Psoas muscle (tissue), 8 donors: Measurements from ENCODE around the gene UBE2E2. TPM values are rescaled to one million over a fixed set of nuclear protein-coding genes. Genes with fewer than 3 reads are reported as not detected.

Source experiments
- ATAC-seq, 4 donors: fragments of 200-7000 bp; cut with Tn5 transposase; one replicate each; pipeline ENCODE4 v1.9.1; 2020; ENCODE audit warnings: moderate library complexity in 3 of 4, mild to moderate bottlenecking in 2 of 4
- DNase-seq, 2 donors: peaks; one replicate each; pipeline ENCODE4 v3.0.0-alpha.2; 2020
- H3K27ac ChIP-seq: fragments of 200-600 bp; one replicate; pipeline ENCODE4 v1.8.0; 2022
- H3K27me3 ChIP-seq, 3 donors: fragments of 200-600 bp in 1 of 3; one replicate each; pipeline versions ENCODE4 v1.6.1 to v1.8.0; 2013 to 2022; ENCODE audit warnings: low read length in 2 of 3, mild to moderate bottlenecking in 2 of 3, moderate library complexity in 1 of 3; ENCODE audit not compliant: insufficient read depth in 3 of 3
- H3K36me3 ChIP-seq, 2 donors: fragments of 200-600 bp in 1 of 2; one replicate each; pipeline versions ENCODE4 v1.6.1 to v1.8.0; 2013 to 2022; ENCODE audit warnings: low read depth in 1 of 2, mild to moderate bottlenecking in 1 of 2, moderate library complexity in 1 of 2; ENCODE audit not compliant: insufficient read depth in 1 of 2
- H3K4me1 ChIP-seq: fragments of 200-600 bp; one replicate; pipeline ENCODE4 v1.8.0; 2022
- H3K4me3 ChIP-seq: fragments of 200-600 bp; one replicate; pipeline ENCODE4 v1.8.0; 2022; ENCODE audit warnings: mild to moderate bottlenecking
- H3K9me3 ChIP-seq: fragments of 200-600 bp; one replicate; pipeline ENCODE4 v1.8.0; 2022
- CTCF ChIP-seq: fragments of 200-600 bp; IDR thresholded peaks from one replicate; pipeline ENCODE4 v1.8.0; 2022; ENCODE audit warnings: antibody characterized with exemption
- WGBS, 3 donors: extraction: QIAGEN DNeasy Blood & Tissue Kit; methylation state at CpG; one replicate each; pipeline versions ENCODE4 v1.1.6 to v1.1.7; 2013; 5-methylcytosine and 5-hydroxymethylcytosine counted together
- intact Hi-C, 2 donors: fragments of 100-400 bp; cut with DNase I; formaldehyde crosslinking; loops; one replicate each; pipeline versions ENCODE4 v1.11.0 to v1.14.2; 2022
- polyA plus RNA-seq, 3 donors: library from polyadenylated mRNA; stranded (reverse); fragments of 200-250 nt; gene quantifications; one replicate each; pipeline ENCODE4 v1.2.3, GENCODE V29; 2013
- total RNA-seq, 4 donors: library from RNA; stranded (reverse); fragmentation: NEBNext Ultra II Directional in 2 of 4; extraction: Animal tissue kit (Norgen Biotek cat#: 25700) in 2 of 4; gene quantifications; one replicate each; pipeline versions ENCODE4 v1.2.1 to v1.2.4, GENCODE V29; 2021 to 2023
- donor health status: healthy with polysubstance abuse.
- donor health status: DM: no; HTN: no; CAD: no; lungs with moderate emphysema.
- donor health status: Bipolar disorder and iron deficiency.
- donor health status: healthy.
- donor health status: DM: yes; HTN: yes; CAD: no.
- donor health status: DM: no; HTN: no; CAD: no.
- donor health status: DM: no; HTN: no; CAD: no.
- donor health status: DM: yes; HTN: yes; CAD: no.

UBE2E2 gene
- total and polyA plus RNA-seq, 7 donors: 12.9 to 38.2 (median 34.0) TPM

- no peak for DNase-seq
- Histone ChIP-seq H3K27me3 (no peaks in the 10 kb centered on the region), H3K4me1 (peaks cover 10% of the 10 kb centered on the region), H3K36me3 (no peaks in the 10 kb centered on the region), H3K27ac (no peak overlapping the region), H3K4me3 (no peak overlapping the region), H3K9me3 (no peaks in the 10 kb centered on the region)
- no peak for ATAC-seq
- WGBS, 3 donors: 98 to 100% (median 98%) methylated on average over 9 of the region's 9 CpGs
- intact Hi-C loops: no loop called here
- TF ChIP-seq CTCF: no peak
Measured at GRCh38 chr3:23435904-23436303, 232.8 kb downstream of the UBE2E2 start.

DNA sequence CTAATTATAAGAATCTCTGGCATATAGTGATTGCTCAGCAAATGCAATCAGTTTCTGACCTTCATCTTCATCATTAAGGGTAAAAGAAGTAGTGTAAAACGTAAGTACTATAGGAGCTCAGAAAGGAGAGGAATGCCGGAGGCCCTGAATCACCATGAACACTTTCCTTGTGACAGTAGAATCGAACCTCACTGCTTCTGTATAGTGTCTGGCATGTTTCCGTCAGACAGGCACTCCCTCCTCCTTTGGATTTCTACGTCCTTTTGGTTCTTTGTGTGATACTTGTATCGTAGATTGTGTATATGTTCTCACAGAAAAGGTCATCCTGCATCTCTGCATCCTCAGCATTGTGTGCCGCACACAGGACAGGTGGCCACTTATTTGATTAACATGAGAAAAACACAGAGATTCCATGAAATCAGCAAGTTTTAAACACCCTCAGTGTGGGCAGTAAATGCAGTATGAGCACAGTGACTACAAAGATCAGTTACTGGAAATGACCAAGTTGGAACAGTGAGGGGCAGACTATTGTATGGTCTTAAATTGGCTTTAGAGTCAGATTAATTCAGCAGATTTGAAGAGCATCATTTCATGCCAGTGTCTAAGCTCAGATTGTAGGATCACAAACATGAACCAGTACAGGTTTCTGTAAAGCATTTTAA lies 234.5 kb downstream of the UBE2E2 start:
- DNase-seq (no peak), ATAC-seq (no peak)
- Histone ChIP-seq H3K4me3 (no peak overlapping the region), H3K27ac (no peak overlapping the region), H3K4me1 (peaks cover 6% of the 10 kb centered on the region), H3K27me3 (no peaks in the 10 kb centered on the region), H3K36me3 (no peaks in the 10 kb centered on the region), H3K9me3 (no peaks in the 10 kb centered on the region)
- 89 to 97% (median 90%) methylated on average over 7 of the region's 7 CpGs for WGBS, 3 donors
- intact Hi-C loops: no loop called here
- TF ChIP-seq CTCF: no peak

GRCh38 chr3:23438657-23439056 lies 235.5 kb downstream of the UBE2E2 start:
- Histone ChIP-seq H3K4me3 (no peak overlapping the region), H3K27ac (no peak overlapping the region), H3K9me3 (no peaks in the 10 kb centered on the region), H3K36me3 (no peaks in the 10 kb centered on the region), H3K27me3 (no peaks in the 10 kb centered on the region), H3K4me1 (peaks cover 14% of the 10 kb centered on the region)
- intact Hi-C loops: no loop called here
- DNase-seq: no peak
- no peak for ATAC-seq
- no peak for TF ChIP-seq CTCF

DNA sequence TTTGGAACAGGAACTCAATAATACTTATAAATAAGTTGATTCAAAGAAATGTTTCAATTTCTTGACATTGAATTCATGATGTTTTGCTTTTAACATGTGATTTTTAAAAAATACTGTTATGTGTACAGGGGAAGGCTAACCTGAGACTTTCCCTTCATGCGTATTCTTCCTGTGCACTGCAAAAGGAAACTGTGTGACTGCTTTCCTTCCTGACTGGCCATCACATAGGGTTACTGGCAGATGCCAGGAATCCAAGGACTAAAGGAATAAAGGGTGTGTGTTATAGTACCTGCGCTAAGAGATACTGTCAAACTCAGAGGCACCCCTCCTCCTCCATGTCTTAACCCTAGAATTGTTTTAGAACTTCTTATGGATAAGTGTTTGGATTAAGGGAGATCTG lies 236.0 kb downstream of the UBE2E2 start:
- no peak for ATAC-seq
- no peak overlapping the region for H3K4me3 ChIP-seq
- intact Hi-C loops: no loop called here
- H3K36me3 ChIP-seq: no peaks in the 10 kb centered on the region
- no peak for DNase-seq
- peaks cover 14% of the 10 kb centered on the region for H3K4me1 ChIP-seq
- TF ChIP-seq CTCF: no peak
- H3K27ac ChIP-seq: no peak overlapping the region
- H3K27me3 ChIP-seq: no peaks in the 10 kb centered on the region
- WGBS, 3 donors: 80 to 88% (median 82%) methylated on average over 2 of the region's 2 CpGs
- no peaks in the 10 kb centered on the region for H3K9me3 ChIP-seq
